OCI-LY7 (cell line): ENCODE results near the gene RUFY3. TPM values are rescaled to one million over a fixed set of nuclear protein-coding genes. Genes with fewer than 3 reads are reported as not detected.

ENCODE experiments used
- BruUV-seq: library from RNA; stranded (reverse); fragments of 400-500 nt; replicated peaks from 2 replicates; lab custom pipeline; 2021; lab: Mats Ljungman, UMichigan
- CTCF ChIA-PET: fragments of 300-600 bp; sonication (Branson Sonifier 250); formaldehyde crosslinking; loops from one replicate; lab custom pipeline; 2022; ENCODE audit warnings: antibody characterized with exemption; ENCODE audit not compliant: unreplicated experiment; lab: Charles Lee
- POLR2A ChIA-PET: fragments of 300-600 bp; sonication (Branson Sonifier 250); formaldehyde crosslinking; loops from one replicate; lab custom pipeline; 2022; ENCODE audit warnings: antibody characterized with exemption; lab: Charles Lee
- DNase-seq: peaks from one replicate; pipeline ENCODE4 v3.0.0-alpha.2; 2015; ENCODE audit warnings: low spot score
- H2AFZ ChIP-seq: fragments of 200-600 bp; sonication (generic), shearing (Covaris generic); 2 replicates; pipeline ENCODE4 v1.6.1; 2014; ENCODE audit warnings: mild to moderate bottlenecking, antibody characterized with exemption, low read length, moderate library complexity
- H3K27ac ChIP-seq: fragments of 200-600 bp; sonication (generic); 2 replicates; pipeline ENCODE4 v1.5.1; 2014; ENCODE audit warnings: mixed run types, low read depth, mild to moderate bottlenecking, moderate library complexity, low read length, inconsistent platforms; ENCODE audit not compliant: poor library complexity, severe bottlenecking
- H3K36me3 ChIP-seq: fragments of 200-600 bp; sonication (generic); 2 replicates; pipeline ENCODE4 v1.6.1; 2014; ENCODE audit warnings: mild to moderate bottlenecking, antibody characterized with exemption, low read length, moderate library complexity, mixed read lengths; ENCODE audit not compliant: insufficient read depth
- H3K4me1 ChIP-seq: fragments of 200-600 bp; sonication (generic); 2 replicates; pipeline ENCODE4 v1.5.1; 2014; ENCODE audit warnings: mild to moderate bottlenecking, low read length; ENCODE audit not compliant: insufficient read depth, poor library complexity, severe bottlenecking
- H3K4me2 ChIP-seq: fragments of 200-600 bp; sonication (generic); 2 replicates; pipeline ENCODE4 v1.6.1; 2014; ENCODE audit warnings: mild to moderate bottlenecking, low read length
- H3K4me3 ChIP-seq: fragments of 200-600 bp; sonication (generic); 2 replicates; pipeline ENCODE4 v1.5.1; 2014; ENCODE audit warnings: mild to moderate bottlenecking, low read depth, low read length; ENCODE audit not compliant: poor library complexity, severe bottlenecking
- H3K79me2 ChIP-seq: fragments of 200-600 bp; sonication (generic); 2 replicates; pipeline ENCODE4 v1.6.1; 2016; ENCODE audit warnings: low read depth, mild to moderate bottlenecking, low read length, moderate library complexity, mixed read lengths; ENCODE audit not compliant: insufficient read depth
- H3K9me2 ChIP-seq: fragments of 200-600 bp; sonication (generic); 2 replicates; pipeline ENCODE4 v1.6.1; 2016; ENCODE audit warnings: mild to moderate bottlenecking, low read length, mixed read lengths; ENCODE audit not compliant: insufficient read depth
- H3K9me3 ChIP-seq: fragments of 200-600 bp; sonication (generic); 2 replicates; pipeline ENCODE4 v1.6.1; 2014; ENCODE audit warnings: mild to moderate bottlenecking, mixed run types, low read length, mixed read lengths
- H4K20me1 ChIP-seq: fragments of 200-600 bp; sonication (generic); 2 replicates; pipeline ENCODE4 v1.6.1; 2014; ENCODE audit warnings: mild to moderate bottlenecking, antibody characterized with exemption, low read length, moderate library complexity, mixed read lengths; ENCODE audit not compliant: insufficient read depth
- CTCF ChIP-seq: fragments of 200-600 bp; sonication (generic); conservative IDR thresholded peaks from 2 replicates; pipeline ENCODE4 v1.5.1; 2014; ENCODE audit warnings: mild to moderate bottlenecking, antibody characterized with exemption, low read length, moderate library complexity, mixed read lengths
- EZH2phosphoT487 ChIP-seq: fragments of 200-600 bp; sonication (generic); IDR thresholded peaks from 2 replicates; pipeline ENCODE4 v1.6.1; 2018; ENCODE audit warnings: low read depth, borderline replicate concordance, mild to moderate bottlenecking, mixed run types, antibody characterized with exemption, low read length, moderate library complexity, mixed read lengths
- intact Hi-C: fragments of 100-400 bp; cut with micrococcal nuclease; formaldehyde crosslinking; loops from one replicate; pipeline ENCODE4 v1.10.0; 2022; ENCODE audit not compliant: unreplicated experiment
- total RNA-seq, 2 experiments: library from RNA; depleted of rRNA in 1 of 2; stranded (reverse); fragments of >200 nt in 1 of 2; shearing (Covaris generic) in 1 of 2; gene quantifications; 2 replicates each; pipeline ENCODE4 v1.2.3, GENCODE V29; 2014 to 2022

RUFY3 gene
- total RNA-seq, 2 experiments from 2014 or later = 36.4 to 52.2 TPM

GRCh38 chr4:70718811-70719604, 2.8 kb upstream of the RUFY3 start:
- TF ChIP-seq CTCF (no peak), EZH2phosphoT487 (no peak)
- ChIA-PET CTCF (no interaction called here), POLR2A (interaction anchor here (0.5 to 1.3 kb wide), 4 partner anchors 10 to 1583 kb away, joined by 3 to 6 read pairs (median 4); no protein-coding TSS in a partner anchor)
- no peak overlapping the region for H3K4me3 ChIP-seq
- no peak overlapping the region for H3K27ac ChIP-seq
- intact Hi-C loops = no loop called here
- H2AFZ ChIP-seq = no peak overlapping the region
- no peak overlapping the region for H3K4me2 ChIP-seq
- no peaks in the 10 kb centered on the region for H3K9me2 ChIP-seq
- H3K4me1 ChIP-seq = peaks cover 18% of the 10 kb centered on the region
- no peaks in the 10 kb centered on the region for H3K36me3 ChIP-seq
- H3K9me3 ChIP-seq = no peaks in the 10 kb centered on the region
- no peak for DNase-seq
- no peaks in the 10 kb centered on the region for H4K20me1 ChIP-seq
- H3K79me2 ChIP-seq = peaks cover 9% of the 10 kb centered on the region; the same call in 1 of the 2 replicates
- BruUV-seq = no TSS peak

- H3K36me3 ChIP-seq = no peaks in the 10 kb centered on the region
- intact Hi-C loops = no loop called here
- H3K9me3 ChIP-seq = no peaks in the 10 kb centered on the region
- no TSS peak for BruUV-seq
- H4K20me1 ChIP-seq = no peaks in the 10 kb centered on the region
- H2AFZ ChIP-seq = no peak overlapping the region
- H3K4me2 ChIP-seq = no peak overlapping the region
- POLR2A ChIA-PET = interaction anchor here (0.6 to 4.4 kb wide), 12 partner anchors 9 to 180 kb away, joined by 3 to 44 read pairs (median 4); partner anchors contain the start of gene MOB1B
- no peaks in the 10 kb centered on the region for H3K79me2 ChIP-seq
- H3K27ac ChIP-seq = no peak overlapping the region
- TF ChIP-seq EZH2phosphoT487 (no peak), CTCF (no peak)
- no peaks in the 10 kb centered on the region for H3K4me1 ChIP-seq
- no peaks in the 10 kb centered on the region for H3K9me2 ChIP-seq
- no peak for DNase-seq
- H3K4me3 ChIP-seq = no peak overlapping the region
- CTCF ChIA-PET = interaction anchor here (0.6 kb wide), 1 partner anchor 12 kb away, joined by 3 read pairs; no protein-coding TSS in a partner anchor
Observed at GRCh38 chr4:70722199-70722791, 531 bp downstream of the RUFY3 start.
